A549 (cell line): ENCODE results near the gene PADI2.

Experiments
- CEBPB ChIP-seq, 2 experiments: fragments of >200 bp in 1 of 2; sonication (Bioruptor Twin) in 1 of 2; formaldehyde crosslinking in 1 of 2; IDR thresholded peaks; 2 replicates each; pipeline ENCODE4 v1.6.1; 2012 to 2016
- CTCF ChIP-seq: fragments of >200 bp; sonication (Bioruptor Twin); formaldehyde crosslinking; IDR thresholded peaks from 3 replicates; pipeline ENCODE4 v1.5.1; 2016
- MAFK ChIP-seq: fragments of 450-650 bp; IDR thresholded peaks from 2 replicates; pipeline ENCODE4 v1.6.1; 2014; ENCODE audit not compliant: partially characterized antibody
- REST ChIP-seq: fragments of 200-600 bp; sonication (generic); IDR thresholded peaks from 2 replicates; pipeline ENCODE4 v1.6.1; 2016; ENCODE audit warnings: antibody characterized with exemption, mild to moderate bottlenecking, moderate library complexity

GRCh38 chr1:17017435-17017834, 101.8 kb downstream of the PADI2 start:
- TF ChIP-seq MAFK (no peak), CEBPB (IDR thresholded peaks at IDR 0.05) (no peak), REST (no peak), CTCF (no peak)
